HG02943 (cell line): ENCODE data around the gene RFX4.

Experiments
- ATAC-seq: cut with Tn5 transposase; IDR thresholded peaks from one replicate; pipeline ENCODE4 v1.9.1; 2021; ENCODE audit warnings: mild to moderate bottlenecking, low read depth, moderate library complexity; ENCODE audit not compliant: unreplicated experiment

The RFX4 gene

DNA sequence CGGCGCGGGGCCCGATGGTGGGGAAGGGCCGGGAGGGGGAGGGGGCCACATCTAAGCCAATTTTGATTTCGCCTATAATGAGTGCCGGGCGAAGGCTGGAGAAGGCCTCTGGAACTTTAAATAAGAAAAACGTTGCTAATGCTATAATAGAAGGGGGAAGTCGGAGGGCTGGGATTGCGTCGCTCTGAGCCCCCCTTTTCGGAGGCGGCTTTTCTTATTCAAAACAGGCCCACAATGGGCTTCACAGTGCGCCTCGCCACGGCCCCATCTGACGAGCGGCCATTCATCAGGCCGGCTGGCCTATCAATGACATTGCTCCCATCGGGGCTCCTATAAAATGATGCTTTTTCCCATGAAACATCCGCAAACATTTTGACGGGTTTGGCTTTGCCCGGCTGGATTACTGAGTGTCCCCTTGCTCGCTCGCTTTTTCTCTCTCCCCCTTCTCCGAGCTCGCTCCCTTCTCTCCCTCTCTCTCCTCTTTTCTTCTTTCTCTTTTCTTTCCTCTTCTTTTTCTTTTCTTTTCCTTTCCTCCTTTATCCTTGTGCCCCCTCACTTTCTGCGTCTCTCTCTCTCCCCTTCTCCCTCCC, at the start of gene RFX4:
Gene RFX4, plus strand, starts transcription at position 364 of the 590 bp plus-strand sequence. CDS start 317 bp downstream, outside the sequence.
- ATAC-seq, result no peak

DNA sequence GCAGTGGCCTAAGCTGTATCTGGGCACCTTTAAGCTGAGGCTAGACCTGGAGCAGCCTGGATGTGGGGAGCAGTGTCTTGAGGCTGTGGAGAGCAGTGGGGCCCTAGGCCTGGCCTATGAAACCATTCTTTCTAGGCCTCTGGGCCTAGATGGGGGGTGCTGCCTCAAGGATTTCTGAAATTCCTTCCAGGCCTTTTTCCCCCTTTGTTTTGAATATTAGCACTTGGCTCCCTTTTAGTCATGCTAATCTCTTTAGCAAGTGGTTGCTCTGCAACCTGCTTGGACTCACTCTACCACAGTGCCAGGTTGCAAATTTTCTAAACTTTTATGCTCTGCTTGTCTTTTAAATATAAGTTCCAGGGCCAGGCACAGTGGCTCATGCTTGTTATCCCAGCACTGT, 41.6 kb upstream of the RFX4 start:
- no peak for ATAC-seq

DNA sequence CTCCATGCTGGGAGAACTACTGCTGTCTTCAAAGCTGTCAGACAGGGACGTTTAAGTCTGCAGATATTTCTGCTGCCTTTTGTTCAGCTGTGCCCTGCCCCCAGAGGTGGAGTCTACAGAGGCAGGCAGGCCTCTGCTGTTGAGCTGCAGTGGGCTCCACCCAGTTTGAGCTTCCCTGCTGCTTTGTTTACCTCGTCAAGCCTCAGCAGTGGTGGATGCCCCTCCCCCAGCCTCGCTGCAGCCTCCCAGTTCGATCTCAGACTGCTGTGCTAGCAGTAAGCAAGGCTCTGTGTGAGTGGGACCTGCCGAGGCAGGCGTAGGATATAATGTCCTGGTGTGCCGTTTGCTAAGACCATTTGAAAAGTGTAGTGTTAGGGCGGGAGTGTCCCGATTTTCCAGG, 31.4 kb upstream of the RFX4 start:
- ATAC-seq, result no peak

DNA sequence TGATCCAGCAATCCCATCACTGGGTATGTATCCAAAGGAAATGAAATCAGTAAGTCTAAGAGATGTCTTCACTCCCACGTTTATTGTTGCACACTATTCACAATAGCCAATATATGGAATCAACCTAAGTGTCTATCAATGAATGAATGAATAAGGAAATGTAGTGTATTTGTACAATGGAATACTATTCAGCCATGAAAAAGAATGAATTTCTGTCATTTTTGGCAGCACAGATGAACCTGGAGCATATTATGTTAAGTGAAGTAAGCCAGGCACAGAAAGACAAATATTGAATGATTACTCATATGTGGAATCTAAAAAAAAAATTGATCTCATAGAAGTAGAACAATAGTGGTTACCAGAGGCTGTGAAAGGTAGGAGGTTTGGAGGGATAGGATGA, 30.6 kb upstream of the RFX4 start:
- ATAC-seq, result no peak

DNA sequence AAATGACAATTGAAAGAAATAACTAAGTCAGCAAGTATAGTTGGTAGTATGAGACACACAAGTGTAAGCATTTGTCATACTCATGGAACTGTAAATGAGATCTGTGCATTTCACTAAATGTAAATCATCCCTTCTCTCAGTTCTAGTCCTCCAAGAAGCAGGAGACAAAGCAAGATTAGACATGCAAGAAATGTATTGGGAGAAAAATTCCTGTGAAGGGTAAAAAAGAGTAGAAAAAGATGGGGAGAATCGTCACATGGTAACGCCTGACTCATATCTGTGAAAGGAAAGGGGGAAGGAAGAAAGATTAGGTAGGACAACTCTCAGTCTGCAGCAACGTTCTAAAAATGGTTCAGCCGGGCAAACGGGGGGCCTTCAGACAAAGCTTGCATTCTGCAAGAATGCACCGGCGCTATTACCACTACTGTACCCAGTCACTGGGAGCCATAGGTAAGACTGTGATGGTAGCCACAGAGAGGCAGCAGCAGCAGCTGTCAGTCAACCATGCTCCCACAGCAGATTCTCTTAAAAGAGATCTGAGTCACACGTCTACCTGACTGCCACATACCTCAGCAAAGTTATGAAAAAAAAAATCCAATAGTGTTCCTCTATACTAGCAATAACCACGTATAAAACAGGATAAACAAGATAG, 18.0 kb upstream of the RFX4 start:
- no peak for ATAC-seq

DNA sequence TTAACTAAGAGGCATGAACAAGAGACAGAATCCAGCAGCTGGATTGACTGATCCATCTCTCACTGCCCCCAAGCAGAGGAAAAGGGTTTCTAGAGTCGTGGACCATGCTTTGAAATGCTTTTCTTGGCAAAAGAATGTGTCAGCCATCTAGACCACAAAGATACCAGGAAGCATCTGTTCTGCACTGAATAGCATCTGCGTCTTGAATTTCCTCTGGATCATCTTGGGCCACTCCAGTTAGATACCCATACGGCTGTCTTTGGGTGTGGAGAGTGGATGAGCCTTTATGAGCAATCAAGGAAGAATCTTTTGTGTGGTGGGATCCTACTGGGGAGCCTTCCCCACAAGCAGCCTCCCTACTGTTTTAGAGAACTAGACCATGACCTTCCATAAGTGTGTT, 16.0 kb upstream of the RFX4 start:
- no peak for ATAC-seq

GRCh38 chr12:106573239-106573638, 9.6 kb upstream of the RFX4 start:
- no peak for ATAC-seq

GRCh38 chr12:106576848-106577247, 6.0 kb upstream of the RFX4 start:
- ATAC-seq, result no peak

DNA sequence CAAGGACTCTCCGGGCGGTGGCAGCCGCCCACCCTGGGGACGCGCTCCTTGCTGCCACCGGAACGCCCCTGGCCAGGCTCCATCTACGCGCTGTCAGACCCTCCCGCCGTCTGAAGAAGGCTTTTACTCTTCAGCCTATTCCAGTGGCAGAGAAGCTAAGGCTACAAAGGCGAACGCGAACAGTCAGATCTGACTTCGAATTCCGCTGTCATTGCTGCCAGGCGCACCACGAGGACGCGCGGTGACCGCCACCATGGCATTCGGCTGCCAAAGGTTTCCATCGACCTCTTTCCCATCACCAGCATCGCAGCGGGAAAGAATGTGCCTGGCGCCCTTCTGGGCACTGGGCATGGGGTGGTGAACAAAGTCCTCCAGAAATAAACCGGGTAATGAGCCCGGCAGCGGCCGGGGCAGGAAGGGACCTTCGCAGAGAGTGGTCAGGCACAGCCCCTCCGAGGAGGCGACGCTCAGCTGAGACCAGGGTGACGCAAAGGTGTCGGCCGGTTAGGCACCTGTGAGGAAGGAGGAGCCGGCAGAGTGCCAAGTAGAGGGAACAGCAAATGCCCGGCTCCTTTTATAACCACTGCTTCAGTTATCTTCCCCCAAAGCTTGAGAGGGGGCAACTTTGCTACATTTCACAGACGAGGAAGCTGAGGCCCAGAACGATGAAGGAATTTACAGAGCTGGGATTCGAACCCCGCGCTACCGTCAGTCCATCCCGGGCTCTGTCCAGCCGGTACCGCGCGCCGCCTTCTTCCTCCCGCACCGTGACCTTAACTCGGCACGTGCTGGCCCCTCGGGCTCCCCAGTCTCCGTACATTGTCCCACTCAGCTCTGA, 1.9 kb upstream of the RFX4 start:
- ATAC-seq, result no peak

DNA sequence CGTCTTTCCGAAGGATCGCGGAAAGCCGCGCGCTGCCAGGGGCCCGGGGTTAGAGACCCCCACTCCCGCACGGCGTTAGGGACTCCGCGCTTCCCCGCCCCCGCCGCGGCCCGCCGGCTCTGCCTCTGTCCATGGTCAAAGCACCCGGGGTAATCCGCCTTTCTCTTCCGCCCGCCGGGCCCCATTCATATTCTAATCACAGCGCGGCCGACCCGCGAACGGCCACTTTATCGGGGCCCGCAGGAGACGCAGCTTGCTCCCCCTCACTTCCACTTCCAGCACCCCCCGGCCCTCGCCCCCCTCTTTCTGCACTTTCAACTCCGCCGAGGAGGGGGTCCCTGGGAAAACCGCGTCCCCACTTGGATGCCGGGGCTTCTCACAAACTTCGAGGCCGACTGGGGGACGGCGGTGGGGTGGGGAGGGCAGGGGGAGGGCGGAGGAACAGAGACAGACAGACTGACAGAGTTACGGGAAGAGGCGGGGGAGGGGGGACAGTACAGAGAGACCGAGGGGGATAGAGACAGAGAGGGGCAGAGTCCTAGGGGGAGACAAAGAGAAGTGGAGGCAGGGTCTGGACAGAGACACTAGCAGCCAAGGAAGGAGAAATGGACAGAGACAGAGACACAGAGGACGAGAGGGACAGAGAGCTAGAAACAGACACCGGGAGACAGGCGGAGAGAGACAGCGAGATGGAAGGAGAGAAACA, 1.1 kb upstream of the RFX4 start:
- no peak for ATAC-seq

GRCh38 chr12:106582249-106582591, 584 bp upstream of the RFX4 start:
- no peak for ATAC-seq

GRCh38 chr12:106583242-106584103, 669 bp downstream of the RFX4 start:
- ATAC-seq, result no peak

GRCh38 chr12:106584104-106585064, 1.6 kb downstream of the RFX4 start:
- no peak for ATAC-seq

GRCh38 chr12:106585105-106585520, 2.3 kb downstream of the RFX4 start:
- no peak for ATAC-seq

DNA sequence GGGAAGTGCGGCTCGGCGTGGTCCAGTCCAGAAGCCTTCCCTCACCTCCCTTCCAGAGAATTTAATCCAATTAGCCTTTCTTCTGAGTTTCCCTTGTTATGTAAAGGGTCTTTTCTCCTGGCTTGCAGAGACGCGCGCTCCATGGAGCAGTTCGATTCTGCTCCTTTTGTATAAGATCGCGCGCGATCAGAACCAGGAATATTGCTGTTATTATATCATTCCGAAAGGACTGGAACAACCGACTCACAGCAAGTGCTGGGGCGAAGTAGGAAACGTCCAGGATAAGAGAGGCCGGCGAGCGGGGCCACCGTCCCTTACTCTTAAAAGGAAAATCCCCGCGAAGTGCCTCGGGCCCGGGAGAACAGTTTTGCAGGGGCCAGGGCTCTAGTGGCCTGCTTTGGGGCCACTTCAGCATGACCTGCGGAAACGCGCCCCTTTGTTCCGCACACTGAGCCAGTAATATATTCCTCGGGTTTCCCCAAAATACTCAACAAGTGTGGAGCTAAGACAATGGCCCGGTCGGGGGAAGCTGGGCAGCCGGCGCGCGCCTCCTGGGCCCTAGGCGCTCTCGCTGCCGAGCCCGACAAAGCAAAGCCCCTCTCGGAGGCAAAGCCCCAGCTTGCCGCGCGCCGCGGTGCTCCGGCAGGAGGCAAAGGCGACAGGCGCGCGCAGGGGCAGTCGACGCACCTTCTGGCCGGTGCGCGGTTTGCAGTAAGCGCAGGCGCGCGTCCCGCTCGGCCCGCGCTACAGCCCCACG, 2.9 kb downstream of the RFX4 start:
- no peak for ATAC-seq

GRCh38 chr12:106586278-106586802, 3.5 kb downstream of the RFX4 start:
- ATAC-seq, result no peak

GRCh38 chr12:106586803-106587684, 4.2 kb downstream of the RFX4 start:
- ATAC-seq, result no peak
